GM12874 (cell line): ENCODE measurements around the gene FSCN2.

Source experiments
- CTCF ChIP-seq: IDR thresholded peaks from 2 replicates; pipeline ENCODE4 v1.5.1; 2011; ENCODE audit warnings: low read depth, mild to moderate bottlenecking, control low read depth, low read length, moderate library complexity; ENCODE audit not compliant: insufficient read depth

The FSCN2 gene

DNA sequence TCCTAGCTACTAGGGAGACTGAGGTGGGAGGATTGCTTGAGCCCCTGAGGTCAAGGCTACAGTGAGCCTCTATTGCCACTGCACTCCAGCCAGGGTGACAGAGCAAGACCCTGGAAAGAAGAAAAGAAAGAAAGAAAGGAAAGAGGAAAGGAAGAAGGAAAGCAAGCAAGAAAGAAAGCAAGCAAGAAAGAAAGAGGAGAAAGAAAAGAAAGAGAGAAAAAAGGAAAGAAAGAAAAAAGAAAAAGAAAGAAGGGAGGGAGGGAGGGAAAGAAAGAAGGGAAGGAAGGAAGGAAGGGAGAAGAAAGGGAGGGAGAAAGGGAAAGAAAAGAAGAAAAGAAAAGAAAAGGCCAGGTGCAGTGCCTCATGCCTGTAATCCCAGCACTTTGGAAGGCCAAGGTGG is 24.6 kb upstream of the FSCN2 start:
- no peak for TF ChIP-seq CTCF

DNA sequence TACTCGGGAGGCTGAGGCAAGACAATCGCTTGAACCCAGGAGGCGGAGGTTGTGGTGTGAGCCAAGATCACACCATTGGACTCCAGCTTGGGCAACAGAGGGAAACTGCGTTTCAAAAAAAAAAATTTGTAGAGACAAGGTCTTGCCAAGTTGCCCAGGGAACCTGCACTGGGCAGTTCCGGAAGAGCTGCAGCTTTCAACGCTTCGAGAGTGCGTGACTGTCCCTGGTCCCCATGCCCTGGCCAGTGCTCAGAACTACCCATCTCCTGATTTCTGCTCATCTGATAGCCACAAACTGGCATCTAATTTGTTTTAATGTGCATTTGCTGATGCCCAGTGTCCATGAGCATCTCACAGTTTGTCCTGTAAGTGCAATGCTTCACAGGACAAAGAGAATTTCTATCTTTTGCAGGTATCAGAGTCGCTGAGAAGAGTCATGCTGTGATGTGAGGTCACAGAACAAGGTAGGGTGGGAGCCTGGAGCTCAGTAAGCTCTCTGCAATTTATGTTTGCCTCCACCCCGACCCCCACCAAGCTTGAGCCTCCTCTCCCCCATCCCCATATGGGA is 19.5 kb upstream of the FSCN2 start:
- no peak for TF ChIP-seq CTCF

- no peak for TF ChIP-seq CTCF
These were observed 18.8 kb upstream of the FSCN2 start for GRCh38 chr17:81509207-81509971.

DNA sequence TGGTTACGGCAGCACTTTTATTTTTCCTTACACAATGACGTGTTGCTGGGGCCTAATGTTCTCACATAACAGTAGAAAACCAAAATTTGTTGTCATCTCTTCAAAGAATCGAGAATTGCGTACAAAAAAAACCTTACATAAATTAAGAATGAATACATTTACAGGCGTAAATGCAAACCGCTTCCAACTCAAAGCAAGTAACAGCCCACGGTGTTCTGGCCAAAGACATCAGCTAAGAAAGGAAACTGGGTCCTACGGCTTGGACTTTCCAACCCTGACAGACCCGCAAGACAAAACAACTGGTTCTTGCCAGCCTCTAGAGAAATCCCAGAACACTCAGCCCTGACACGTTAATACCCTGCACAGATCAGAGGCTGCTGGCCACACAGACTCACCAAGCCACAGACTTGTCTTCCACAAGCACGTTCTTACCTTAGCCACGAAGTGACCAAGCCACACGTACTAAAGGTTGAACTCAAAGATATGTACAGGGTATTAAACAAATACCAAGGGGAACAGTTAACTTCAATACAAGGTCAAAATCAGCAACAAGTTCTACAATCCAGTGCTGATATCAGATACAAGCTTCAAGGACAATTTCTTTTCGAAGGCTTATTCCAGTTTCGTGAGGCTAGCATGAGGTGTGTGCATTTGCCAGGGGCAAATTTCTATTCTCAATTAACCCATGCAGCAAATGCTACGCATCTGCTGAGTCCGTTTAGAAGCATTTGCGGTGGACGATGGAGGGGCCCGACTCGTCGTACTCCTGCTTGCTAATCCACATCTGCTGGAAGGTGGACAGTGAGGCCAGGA is 18.0 kb upstream of the FSCN2 start:
- no peak for TF ChIP-seq CTCF

DNA sequence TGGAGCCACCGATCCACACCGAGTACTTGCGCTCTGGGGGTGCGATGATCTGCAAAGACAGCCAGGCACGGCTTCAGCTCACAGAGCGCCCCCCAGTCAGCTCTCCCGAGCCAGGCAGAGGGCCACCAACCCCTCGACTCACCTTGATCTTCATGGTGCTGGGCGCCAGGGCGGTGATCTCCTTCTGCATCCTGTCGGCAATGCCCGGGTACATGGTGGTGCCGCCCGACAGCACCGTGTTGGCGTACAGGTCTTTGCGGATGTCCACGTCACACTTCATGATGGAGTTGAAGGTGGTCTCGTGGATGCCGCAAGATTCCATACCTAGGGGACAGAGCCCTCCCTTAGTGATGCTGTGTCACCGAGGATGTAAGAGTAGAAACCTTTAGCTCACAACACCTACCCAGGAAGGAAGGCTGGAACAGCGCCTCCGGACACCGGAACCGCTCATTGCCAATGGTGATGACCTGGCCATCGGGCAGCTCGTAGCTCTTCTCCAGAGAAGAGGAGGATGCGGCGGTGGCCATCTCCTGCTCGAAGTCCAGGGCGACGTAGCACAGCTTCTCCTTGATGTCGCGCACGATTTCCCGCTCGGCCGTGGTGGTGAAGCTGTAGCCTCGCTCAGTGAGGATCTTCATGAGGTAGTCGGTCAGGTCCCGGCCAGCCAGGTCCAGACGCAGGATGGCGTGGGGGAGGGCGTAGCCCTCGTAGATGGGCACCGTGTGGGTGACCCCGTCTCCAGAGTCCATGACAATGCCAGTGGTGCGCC is 17.2 kb upstream of the FSCN2 start:
- no peak for TF ChIP-seq CTCF

- no peak for TF ChIP-seq CTCF
These were observed 16.7 kb upstream of the FSCN2 start for GRCh38 chr17:81511554-81511803.
